NB4 (cell line): ENCODE measurements around the gene SEC16A.

Experiments
- DNase-seq: peaks from one replicate; pipeline ENCODE4 v3.0.0; 2010; ENCODE audit warnings: low read depth
- H3K4me3 ChIP-seq: one replicate; pipeline ENCODE4 v1.5.1; 2011; ENCODE audit warnings: mild to moderate bottlenecking, low read depth, low read length, moderate library complexity
- MAX ChIP-seq: IDR thresholded peaks from 2 replicates; pipeline ENCODE4 v1.6.1; 2011; ENCODE audit warnings: low read depth, low read length
- MYC ChIP-seq: IDR thresholded peaks from 2 replicates; pipeline ENCODE4 v1.6.1; 2011; ENCODE audit warnings: low read depth, low read length
- POLR2A ChIP-seq: IDR thresholded peaks from 2 replicates; pipeline ENCODE4 v1.6.1; 2011; ENCODE audit warnings: mild to moderate bottlenecking; ENCODE audit not compliant: insufficient read length; ENCODE audit errors: extremely low read depth
- TF ChIP-seq, protein P1 (sequence below): IDR thresholded peaks from one replicate; pipeline ENCODE4 v1.5.1; 2012; ENCODE audit warnings: low read depth, low read length

SEC16A gene

DNA sequence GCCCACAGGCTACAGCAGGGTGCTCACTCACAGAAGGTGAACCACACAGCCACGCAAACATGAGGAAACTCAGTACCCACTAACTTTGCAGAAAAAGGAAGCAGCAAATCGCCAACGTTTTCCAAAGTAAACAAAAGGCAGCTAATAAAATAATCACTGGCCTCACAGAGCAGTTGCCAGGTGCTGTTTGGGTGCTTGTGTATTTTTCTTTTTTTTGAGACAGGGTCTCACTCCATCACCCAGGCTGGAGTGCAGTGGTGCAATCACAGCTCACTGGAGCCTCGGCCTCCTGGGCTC lies 86.7 kb downstream of the SEC16A start:
- no peak for DNase-seq
- TF ChIP-seq MYC (no peak), POLR2A (no peak), MAX (no peak)
- TF ChIP-seq, protein P1, sequence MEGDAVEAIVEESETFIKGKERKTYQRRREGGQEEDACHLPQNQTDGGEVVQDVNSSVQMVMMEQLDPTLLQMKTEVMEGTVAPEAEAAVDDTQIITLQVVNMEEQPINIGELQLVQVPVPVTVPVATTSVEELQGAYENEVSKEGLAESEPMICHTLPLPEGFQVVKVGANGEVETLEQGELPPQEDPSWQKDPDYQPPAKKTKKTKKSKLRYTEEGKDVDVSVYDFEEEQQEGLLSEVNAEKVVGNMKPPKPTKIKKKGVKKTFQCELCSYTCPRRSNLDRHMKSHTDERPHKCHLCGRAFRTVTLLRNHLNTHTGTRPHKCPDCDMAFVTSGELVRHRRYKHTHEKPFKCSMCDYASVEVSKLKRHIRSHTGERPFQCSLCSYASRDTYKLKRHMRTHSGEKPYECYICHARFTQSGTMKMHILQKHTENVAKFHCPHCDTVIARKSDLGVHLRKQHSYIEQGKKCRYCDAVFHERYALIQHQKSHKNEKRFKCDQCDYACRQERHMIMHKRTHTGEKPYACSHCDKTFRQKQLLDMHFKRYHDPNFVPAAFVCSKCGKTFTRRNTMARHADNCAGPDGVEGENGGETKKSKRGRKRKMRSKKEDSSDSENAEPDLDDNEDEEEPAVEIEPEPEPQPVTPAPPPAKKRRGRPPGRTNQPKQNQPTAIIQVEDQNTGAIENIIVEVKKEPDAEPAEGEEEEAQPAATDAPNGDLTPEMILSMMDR = no peak
- no peak overlapping the region for H3K4me3 ChIP-seq

GRCh38 chr9:136395345-136396218 lies 87.3 kb downstream of the SEC16A start:
- no peak for TF ChIP-seq POLR2A
- no peak for TF ChIP-seq MAX
- TF ChIP-seq MYC = no peak
- TF ChIP-seq, protein P1 = no peak
- no peak overlapping the region for H3K4me3 ChIP-seq
- DNase-seq = no peak

DNA sequence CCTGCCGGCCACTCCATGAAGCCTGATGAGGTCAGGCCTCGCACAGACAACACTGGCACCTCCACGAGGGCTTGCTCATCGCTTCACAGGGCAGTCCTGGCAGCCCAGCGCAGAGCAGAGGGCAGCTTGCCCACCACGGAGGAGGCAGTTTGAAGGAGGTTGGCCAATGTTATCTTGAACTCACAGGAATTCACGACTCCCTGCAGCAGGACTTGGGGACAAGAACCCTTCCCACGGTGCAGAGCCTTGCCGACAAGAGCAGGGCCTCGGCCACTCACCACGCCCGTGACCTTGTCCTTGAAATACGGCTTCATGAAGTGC lies 87.9 kb downstream of the SEC16A start:
- TF ChIP-seq POLR2A = no peak
- no peak for TF ChIP-seq MAX
- no peak for TF ChIP-seq MYC
- TF ChIP-seq, protein P1 = no peak
- no peak for DNase-seq
- no peak overlapping the region for H3K4me3 ChIP-seq

GRCh38 chr9:136394312-136395019 lies 88.4 kb downstream of the SEC16A start:
- no peak overlapping the region for H3K4me3 ChIP-seq
- TF ChIP-seq POLR2A (no peak), MAX (no peak), MYC (no peak)
- TF ChIP-seq, protein P1 = no peak
- no peak for DNase-seq

DNA sequence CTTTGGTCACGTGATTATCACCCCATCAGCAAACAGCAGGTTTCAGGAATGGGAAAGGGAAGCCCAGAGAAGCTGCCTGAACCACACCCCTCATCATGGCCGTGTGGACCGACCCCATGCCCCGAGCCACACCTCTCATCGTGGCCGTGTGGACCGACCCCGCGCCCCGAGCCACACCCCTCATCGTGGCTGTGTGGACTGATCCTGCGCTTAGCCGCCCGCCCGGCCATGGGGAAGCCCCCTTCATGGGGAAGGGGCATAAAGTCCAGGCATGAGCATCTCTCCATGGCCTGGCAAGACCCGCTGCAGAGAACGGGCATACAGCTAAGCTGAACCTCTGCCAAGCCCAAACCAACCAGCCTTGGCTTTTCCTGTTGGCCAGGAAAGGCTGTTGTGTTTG lies 89.3 kb downstream of the SEC16A start:
- H3K4me3 ChIP-seq = no peak overlapping the region
- TF ChIP-seq, protein P1 = no peak
- TF ChIP-seq POLR2A = no peak
- no peak for TF ChIP-seq MAX
- TF ChIP-seq MYC = no peak
- no peak for DNase-seq
